GM18508 (cell line): ENCODE data around the gene KRTAP29-1.

Source experiments
- ATAC-seq: cut with Tn5 transposase; IDR thresholded peaks from one replicate; pipeline ENCODE4 v1.9.1; 2021; ENCODE audit warnings: moderate number of reproducible peaks; ENCODE audit not compliant: insufficient read depth, unreplicated experiment

Gene KRTAP29-1

GRCh38 chr17:41254861-41255260, 47.8 kb downstream of the KRTAP29-1 start:
- no peak for ATAC-seq
